Measurements from ENCODE around the gene OR2L5. TPM values are rescaled to one million over a fixed set of nuclear protein-coding genes. Genes with fewer than 3 reads are reported as not detected.

Gene OR2L5, protein sequence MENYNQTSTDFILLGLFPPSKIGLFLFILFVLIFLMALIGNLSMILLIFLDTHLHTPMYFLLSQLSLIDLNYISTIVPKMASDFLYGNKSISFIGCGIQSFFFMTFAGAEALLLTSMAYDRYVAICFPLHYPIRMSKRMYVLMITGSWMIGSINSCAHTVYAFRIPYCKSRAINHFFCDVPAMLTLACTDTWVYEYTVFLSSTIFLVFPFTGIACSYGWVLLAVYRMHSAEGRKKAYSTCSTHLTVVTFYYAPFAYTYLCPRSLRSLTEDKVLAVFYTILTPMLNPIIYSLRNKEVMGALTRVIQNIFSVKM
- total RNA-seq, result under 1 TPM; 0.23 to 0.25 TPM
- not detected for polyA plus RNA-seq

DNA sequence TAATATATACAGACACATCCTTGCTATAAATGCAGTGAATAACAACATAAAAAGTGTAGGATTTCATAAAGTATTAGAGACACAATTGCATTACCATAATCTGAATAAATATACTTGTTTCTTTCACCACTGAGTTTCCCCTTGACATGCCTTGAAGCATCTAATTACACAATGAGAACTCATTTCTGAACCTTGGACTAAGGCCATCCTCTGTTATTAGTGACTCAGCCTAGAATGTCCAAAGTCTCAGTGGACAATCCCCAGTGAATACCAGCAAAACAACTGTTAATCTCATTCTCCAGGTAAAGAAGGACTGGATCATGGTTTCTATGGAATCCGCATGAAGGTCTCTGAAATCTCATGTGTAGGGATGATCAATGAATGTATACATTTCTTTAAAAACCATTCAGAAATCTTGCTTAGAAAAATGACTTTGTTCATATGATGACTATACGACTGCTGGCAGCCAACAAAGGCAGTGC lies at the start of gene OR2L5:
Gene OR2L5 (plus strand): TSS at position 432 of the 482 bp plus-strand sequence. CDS start 8,288 bp downstream, outside the sequence.
- no peak for DNase-seq
- Histone ChIP-seq H3K4me3 (ENCODE audit: low read length in 2 of 2) (no peak within 1 kb of the TSS), H3K27me3 (ENCODE audit: insufficient read depth, low read length) (no peaks in the 10 kb centered on the region), H3K4me1 (ENCODE audit: insufficient read depth, low read length) (no peaks in the 10 kb centered on the region), H3K9me3 (ENCODE audit: control insufficient read depth in 1 of 2, low read length in 2 of 2) (peaks cover 0 to 10% of the 10 kb centered on the region in 2 donors), H3K36me3 (ENCODE audit: insufficient read depth, low read length) (no peaks in the 10 kb centered on the region), H3K27ac (ENCODE audit: low read depth, low read length) (no peak within 1 kb of the TSS)
- no peaks in the 10 kb centered on the region for H3K27me3 Mint-ChIP-seq
- H3K27ac Mint-ChIP-seq, result no peak within 1 kb of the TSS
- H3K4me3 Mint-ChIP-seq, result no peak within 1 kb of the TSS
- no peaks in the 10 kb centered on the region for H3K4me1 Mint-ChIP-seq
- CTCF ChIA-PET (ENCODE audit: partially characterized antibody), result no interaction called here
- intact Hi-C loops (cut with micrococcal nuclease), result no loop called here
- POLR2A ChIA-PET (ENCODE audit: partially characterized antibody), result no interaction called here
- peaks cover 5 to 60% (median 34%) of the 10 kb centered on the region in 8 donors for H3K9me3 Mint-ChIP-seq
- H3K36me3 Mint-ChIP-seq, result peaks cover 5% of the 10 kb centered on the region in 2 donors

DNA sequence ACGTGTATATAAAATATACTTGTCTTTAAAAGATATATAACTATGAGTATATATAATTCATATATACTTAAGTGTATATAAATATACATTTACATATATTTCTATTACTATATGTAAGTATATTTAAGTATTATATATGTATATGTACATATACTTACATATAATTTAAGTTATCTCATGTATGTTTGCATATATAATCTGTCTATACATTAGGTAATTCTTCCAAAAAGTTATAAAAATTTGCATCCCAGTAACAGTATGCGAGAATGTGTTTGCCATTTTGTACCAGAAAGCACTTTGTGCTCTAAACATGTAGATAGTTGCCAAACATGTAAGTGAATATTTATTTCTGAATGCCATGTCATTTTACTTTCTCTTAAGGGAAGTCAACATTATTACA lies 48.5 kb upstream of the OR2L5 start, which contains the start of gene OR2AK2:
Gene OR2AK2 (plus strand): TSS at position 301 of the 400 bp plus-strand sequence. CDS start 144 bp downstream, outside the sequence.
- CTCF ChIA-PET (ENCODE audit: partially characterized antibody), result no interaction called here
- Mint-ChIP-seq H3K4me1 (peaks cover 0 to 5% (median 2%) of the 10 kb centered on the region in 4 donors), H3K27ac (no peak within 1 kb of the TSS), H3K36me3 (peaks cover 4 to 6% of the 10 kb centered on the region in 2 donors), H3K9me3 (peaks cover 4 to 16% (median 10%) of the 10 kb centered on the region in 8 donors), H3K4me3 (peak within 1 kb of the TSS in 1 of 8 donors; percentile 21), H3K27me3 (no peaks in the 10 kb centered on the region)
- Histone ChIP-seq H3K27ac (ENCODE audit: low read depth, low read length) (no peak within 1 kb of the TSS), H3K4me1 (ENCODE audit: insufficient read depth, low read length) (no peaks in the 10 kb centered on the region), H3K27me3 (ENCODE audit: insufficient read depth, low read length) (no peaks in the 10 kb centered on the region), H3K36me3 (ENCODE audit: insufficient read depth, low read length) (no peaks in the 10 kb centered on the region), H3K4me3 (ENCODE audit: low read length in 2 of 2) (no peak within 1 kb of the TSS), H3K9me3 (ENCODE audit: control insufficient read depth in 1 of 2, low read length in 2 of 2) (no peaks in the 10 kb centered on the region)
- POLR2A ChIA-PET (ENCODE audit: partially characterized antibody), result no interaction called here
- no peak for DNase-seq
- intact Hi-C loops (cut with micrococcal nuclease), result no loop called here

DNA sequence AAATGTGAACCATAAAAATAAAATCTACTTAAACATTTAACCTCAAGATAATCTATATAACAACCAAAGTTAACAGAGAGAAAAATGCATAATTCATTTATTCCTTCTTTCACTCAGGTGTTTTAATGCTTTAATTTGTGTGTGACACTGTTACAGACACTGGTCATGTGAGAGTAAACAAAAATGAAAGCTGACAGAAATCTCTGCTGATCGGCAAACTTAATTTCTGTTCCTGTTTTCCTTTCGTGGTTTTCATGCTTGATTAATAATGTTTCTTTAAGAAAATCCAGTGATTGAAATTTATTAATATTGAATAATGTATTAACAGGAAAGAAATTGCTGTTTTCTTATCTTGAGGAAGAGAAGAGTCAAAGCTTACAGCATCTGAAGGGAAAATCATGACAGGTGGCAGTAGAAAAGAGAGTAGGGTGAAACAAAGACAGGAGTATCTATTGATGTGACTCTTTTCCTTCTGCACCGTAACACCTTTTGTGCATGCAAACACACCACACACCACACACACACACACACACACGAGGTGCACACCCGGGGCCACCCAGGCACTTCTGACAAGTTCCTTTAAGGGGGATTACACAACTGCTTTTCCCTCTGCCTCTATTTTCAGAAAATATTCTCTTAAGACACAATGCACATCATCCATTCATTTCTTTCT lies 46.8 kb upstream of the OR2L5 start:
- DNase-seq, result no peak
- Mint-ChIP-seq H3K36me3 (peaks cover 4 to 6% of the 10 kb centered on the region in 2 donors), H3K4me3 (no peak overlapping the region), H3K27me3 (no peaks in the 10 kb centered on the region), H3K9me3 (peaks cover 0 to 17% (median 6%) of the 10 kb centered on the region in 8 donors), H3K4me1 (peaks cover 0 to 5% (median 1%) of the 10 kb centered on the region in 4 donors), H3K27ac (no peak overlapping the region)
- Histone ChIP-seq H3K9me3 (ENCODE audit: control insufficient read depth in 1 of 2, low read length in 2 of 2) (no peaks in the 10 kb centered on the region), H3K4me3 (ENCODE audit: low read length in 2 of 2) (no peak overlapping the region), H3K27ac (ENCODE audit: low read depth, low read length) (no peak overlapping the region), H3K36me3 (ENCODE audit: insufficient read depth, low read length) (no peaks in the 10 kb centered on the region), H3K27me3 (ENCODE audit: insufficient read depth, low read length) (no peaks in the 10 kb centered on the region), H3K4me1 (ENCODE audit: insufficient read depth, low read length) (no peaks in the 10 kb centered on the region)
- ChIA-PET CTCF (ENCODE audit: partially characterized antibody) (no interaction called here), POLR2A (ENCODE audit: partially characterized antibody) (no interaction called here)
- intact Hi-C loops (cut with micrococcal nuclease), result no loop called here

DNA sequence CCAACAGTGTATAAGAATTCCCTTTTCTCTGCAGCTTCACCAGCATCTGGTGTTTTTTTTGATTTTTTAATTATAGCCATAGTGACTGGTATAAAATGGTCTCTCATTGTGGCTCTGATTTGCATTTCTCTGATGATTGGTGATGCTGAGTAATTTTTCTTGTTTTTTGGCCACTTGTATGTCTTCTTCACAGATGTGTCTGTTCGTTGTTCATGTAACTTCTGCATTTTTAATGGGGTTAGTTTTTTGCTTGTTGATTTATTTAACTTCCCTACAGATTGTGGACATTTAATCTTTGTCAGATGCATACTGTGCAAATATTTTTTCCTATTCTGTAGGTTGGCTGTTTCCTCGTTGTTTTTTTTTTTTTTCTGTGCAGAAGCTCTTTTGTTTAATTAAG lies 20.5 kb upstream of the OR2L5 start:
- POLR2A ChIA-PET (ENCODE audit: partially characterized antibody), result no interaction called here
- Histone ChIP-seq H3K4me3 (ENCODE audit: low read length in 2 of 2) (no peak overlapping the region), H3K36me3 (ENCODE audit: insufficient read depth, low read length) (no peaks in the 10 kb centered on the region), H3K9me3 (ENCODE audit: control insufficient read depth in 1 of 2, low read length in 2 of 2) (no peaks in the 10 kb centered on the region), H3K27ac (ENCODE audit: low read depth, low read length) (no peak overlapping the region), H3K4me1 (ENCODE audit: insufficient read depth, low read length) (no peaks in the 10 kb centered on the region), H3K27me3 (ENCODE audit: insufficient read depth, low read length) (no peaks in the 10 kb centered on the region)
- H3K36me3 Mint-ChIP-seq, result peaks cover 0 to 4% of the 10 kb centered on the region in 2 donors
- peaks cover 0 to 7% (median 3%) of the 10 kb centered on the region in 8 donors for H3K9me3 Mint-ChIP-seq
- no peaks in the 10 kb centered on the region for H3K27me3 Mint-ChIP-seq
- no peak for DNase-seq
- H3K4me3 Mint-ChIP-seq, result no peak overlapping the region
- CTCF ChIA-PET (ENCODE audit: partially characterized antibody), result no interaction called here
- intact Hi-C loops (cut with micrococcal nuclease), result no loop called here
- no peak overlapping the region for H3K27ac Mint-ChIP-seq
- H3K4me1 Mint-ChIP-seq, result no peaks in the 10 kb centered on the region

DNA sequence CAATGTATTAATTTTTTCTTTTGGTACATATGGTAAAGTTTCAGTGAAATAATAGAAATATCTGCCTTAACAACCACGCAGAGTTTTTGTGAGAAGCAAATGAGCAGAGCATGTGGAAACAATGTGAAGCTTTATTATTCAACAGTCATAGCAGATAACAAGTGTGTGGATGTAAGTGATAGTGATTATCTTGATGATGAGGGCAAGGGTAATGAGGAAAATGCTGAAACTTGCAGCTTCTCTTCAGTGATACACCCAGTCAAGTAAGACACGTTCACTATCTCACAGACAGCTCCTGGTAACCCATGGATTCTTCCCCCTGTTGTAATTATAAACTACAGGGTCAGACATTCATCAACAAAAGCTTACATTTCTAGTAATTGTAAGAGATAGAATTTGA lies 14.6 kb upstream of the OR2L5 start:
- Mint-ChIP-seq H3K4me3 (no peak overlapping the region), H3K36me3 (peaks cover 0 to 2% of the 10 kb centered on the region in 2 donors), H3K27ac (no peak overlapping the region), H3K9me3 (peaks cover 0 to 11% (median 2%) of the 10 kb centered on the region in 8 donors), H3K4me1 (no peaks in the 10 kb centered on the region), H3K27me3 (no peaks in the 10 kb centered on the region)
- no peak for DNase-seq
- H3K4me1 ChIP-seq (ENCODE audit: insufficient read depth, low read length), result no peaks in the 10 kb centered on the region
- no peaks in the 10 kb centered on the region for H3K9me3 ChIP-seq (ENCODE audit: control insufficient read depth in 1 of 2, low read length in 2 of 2)
- no peak overlapping the region for H3K27ac ChIP-seq (ENCODE audit: low read depth, low read length)
- intact Hi-C loops (cut with micrococcal nuclease), result no loop called here
- no peak overlapping the region for H3K4me3 ChIP-seq (ENCODE audit: low read length in 2 of 2)
- ChIA-PET CTCF (ENCODE audit: partially characterized antibody) (no interaction called here), POLR2A (ENCODE audit: partially characterized antibody) (no interaction called here)
- H3K27me3 ChIP-seq (ENCODE audit: insufficient read depth, low read length), result no peaks in the 10 kb centered on the region
- H3K36me3 ChIP-seq (ENCODE audit: insufficient read depth, low read length), result no peaks in the 10 kb centered on the region

DNA sequence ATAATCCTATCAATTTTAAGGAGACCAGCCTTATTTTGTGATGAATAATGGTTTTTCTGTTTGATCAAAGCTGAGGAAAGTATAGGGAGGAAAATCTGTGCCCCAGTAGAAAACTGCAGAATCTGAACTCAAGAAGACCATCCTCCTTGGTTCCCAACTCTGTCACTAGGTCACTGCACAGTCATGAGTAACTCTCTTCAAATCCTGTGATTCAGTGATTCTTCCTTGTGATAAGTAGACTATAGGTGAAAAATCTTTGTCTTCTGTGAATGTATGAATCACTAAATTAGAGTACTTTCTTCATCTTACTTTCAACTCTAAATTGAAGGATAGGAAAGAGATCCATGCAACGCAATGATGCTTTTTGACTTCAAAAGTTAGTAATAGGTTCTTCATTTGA lies 13.3 kb upstream of the OR2L5 start:
- ChIA-PET CTCF (ENCODE audit: partially characterized antibody) (no interaction called here), POLR2A (ENCODE audit: partially characterized antibody) (no interaction called here)
- no peaks in the 10 kb centered on the region for H3K36me3 ChIP-seq (ENCODE audit: insufficient read depth, low read length)
- no peaks in the 10 kb centered on the region for H3K27me3 ChIP-seq (ENCODE audit: insufficient read depth, low read length)
- no peaks in the 10 kb centered on the region for H3K4me1 Mint-ChIP-seq
- H3K27ac Mint-ChIP-seq, result no peak overlapping the region
- H3K4me1 ChIP-seq (ENCODE audit: insufficient read depth, low read length), result no peaks in the 10 kb centered on the region
- H3K27ac ChIP-seq (ENCODE audit: low read depth, low read length), result no peak overlapping the region
- peaks cover 0 to 2% of the 10 kb centered on the region in 2 donors for H3K36me3 Mint-ChIP-seq
- peaks cover 0 to 10% (median 2%) of the 10 kb centered on the region in 8 donors for H3K9me3 Mint-ChIP-seq
- no peak overlapping the region for H3K4me3 ChIP-seq (ENCODE audit: low read length in 2 of 2)
- DNase-seq, result no peak
- intact Hi-C loops (cut with micrococcal nuclease), result no loop called here
- H3K4me3 Mint-ChIP-seq, result no peak overlapping the region
- H3K27me3 Mint-ChIP-seq, result no peaks in the 10 kb centered on the region
- no peaks in the 10 kb centered on the region for H3K9me3 ChIP-seq (ENCODE audit: control insufficient read depth in 1 of 2, low read length in 2 of 2)

DNA sequence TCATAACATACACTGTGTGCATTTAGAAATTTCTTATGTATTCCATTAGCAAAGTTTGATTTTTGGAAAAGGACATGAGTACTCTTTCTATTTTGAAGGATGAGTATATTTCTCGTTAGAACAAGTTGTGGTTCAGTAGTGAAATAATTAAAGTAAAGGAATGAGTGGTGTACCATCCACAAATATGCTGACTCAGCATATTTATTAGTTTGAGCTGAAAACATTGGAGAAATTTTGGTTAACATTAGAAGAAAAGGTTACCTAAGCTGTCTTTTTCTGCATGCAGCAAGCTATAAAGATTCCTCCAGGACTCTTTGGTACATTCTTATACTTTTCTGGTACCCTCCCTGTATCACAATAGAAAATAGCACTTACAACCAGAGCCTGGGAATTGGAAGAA lies 5.7 kb upstream of the OR2L5 start:
- ChIA-PET CTCF (ENCODE audit: partially characterized antibody) (no interaction called here), POLR2A (ENCODE audit: partially characterized antibody) (no interaction called here)
- Mint-ChIP-seq H3K4me1 (no peaks in the 10 kb centered on the region), H3K4me3 (no peak overlapping the region), H3K9me3 (peaks cover 3 to 52% (median 43%) of the 10 kb centered on the region in 8 donors), H3K36me3 (peaks cover 5 to 6% of the 10 kb centered on the region in 2 donors), H3K27ac (no peak overlapping the region), H3K27me3 (no peaks in the 10 kb centered on the region)
- H3K4me1 ChIP-seq (ENCODE audit: insufficient read depth, low read length), result no peaks in the 10 kb centered on the region
- no peak for DNase-seq
- intact Hi-C loops (cut with micrococcal nuclease), result no loop called here
- H3K27ac ChIP-seq (ENCODE audit: low read depth, low read length), result no peak overlapping the region
- H3K4me3 ChIP-seq (ENCODE audit: low read length in 2 of 2), result no peak overlapping the region
- no peaks in the 10 kb centered on the region for H3K27me3 ChIP-seq (ENCODE audit: insufficient read depth, low read length)
- peaks cover 0 to 10% of the 10 kb centered on the region in 2 donors for H3K9me3 ChIP-seq (ENCODE audit: control insufficient read depth in 1 of 2, low read length in 2 of 2)
- no peaks in the 10 kb centered on the region for H3K36me3 ChIP-seq (ENCODE audit: insufficient read depth, low read length)
